K562 (cell line): Measurements from ENCODE around the gene SCGB1C2. TPM values are rescaled to one million over a fixed set of nuclear protein-coding genes. Genes with fewer than 3 reads are reported as not detected.

Experiments
- ATAC-seq: fragments of 200-7000 bp; cut with Tn5 transposase; 3 replicates; pipeline ENCODE4 v1.9.1; 2020; ENCODE audit warnings: moderate library complexity
- BruUV-seq: library from RNA; stranded (reverse); fragments of 400-500 nt; replicated peaks from 2 replicates; lab custom pipeline; 2021; lab: Mats Ljungman, UMichigan
- CTCF ChIA-PET: fragments of 300-600 bp; formaldehyde crosslinking; extraction: SDS; loops from one replicate; lab custom pipeline; 2021; ENCODE audit warnings: low intra/inter-chr PET ratio; lab: Yijun Ruan, JAX
- POLR2A ChIA-PET: fragments of 300-600, 350-650 bp; sonication (Branson Sonifier 250); formaldehyde crosslinking; extraction: SDS; loops from one replicate; lab custom pipeline; 2021; ENCODE audit warnings: antibody characterized with exemption, inconsistent platforms; lab: Yijun Ruan, JAX
- DNase-seq, 4 experiments: peaks; one replicate each; pipeline versions ENCODE4 v3.0.0 to v3.0.0-alpha.2; 2011 to 2018; ENCODE audit warnings: low spot score in 3 of 4, mixed read lengths in 3 of 4; ENCODE audit errors: extremely low read depth in 1 of 4
- FAIRE-seq: peaks from 2 replicates; lab custom pipeline; 2011; peaks lifted over from hg19 to GRCh38; lab: Jason Lieb, UNC
- H2AFZ ChIP-seq: 2 replicates; pipeline ENCODE4 v1.6.0; 2011; ENCODE audit warnings: low read depth, low read length, control low read depth, inconsistent platforms
- H3K27ac ChIP-seq: fragments of 200-600 bp; 3 replicates; pipeline ENCODE4 v1.8.0; 2011; ENCODE audit warnings: low read depth, mild to moderate bottlenecking, control low read depth, inconsistent platforms, low read length, moderate library complexity, mixed read lengths; ENCODE audit errors: extremely low read depth
- H3K27me3 ChIP-seq, 2 experiments: fragments of 300-600 bp in 1 of 2; 2 replicates in 1 of 2; 3 replicates in 1 of 2; pipeline versions ENCODE4 v1.6.0 to v1.8.0; 2011; ENCODE audit warnings: inconsistent platforms in 2 of 2, low read length in 2 of 2, mild to moderate bottlenecking in 1 of 2, mixed read lengths in 1 of 2, moderate library complexity in 1 of 2; ENCODE audit not compliant: control insufficient read depth in 2 of 2, insufficient read depth in 2 of 2
- H3K36me3 ChIP-seq: fragments of 300-600 bp; 3 replicates; pipeline ENCODE4 v1.8.0; 2011; ENCODE audit warnings: mild to moderate bottlenecking, low read length, inconsistent platforms; ENCODE audit not compliant: control insufficient read depth, insufficient read depth
- H3K4me1 ChIP-seq, 2 experiments: fragments of 200-600 bp in 1 of 2; replicated peaks in 1 of 2; 2 replicates in 1 of 2; 3 replicates in 1 of 2; pipeline versions ENCODE4 v1.5.1 to v1.8.0; 2011; ENCODE audit warnings: inconsistent platforms in 2 of 2, low read length in 2 of 2, mild to moderate bottlenecking in 1 of 2, mixed read lengths in 1 of 2, moderate library complexity in 1 of 2; ENCODE audit not compliant: control insufficient read depth in 2 of 2, insufficient read depth in 2 of 2
- H3K4me2 ChIP-seq: 2 replicates; pipeline ENCODE4 v1.6.1; 2011; ENCODE audit warnings: low read length, control low read depth, inconsistent platforms, mixed read lengths; ENCODE audit not compliant: insufficient read depth
- H3K4me3 ChIP-seq: fragments of 200-600 bp; sonication (generic), shearing (Covaris generic); 2 replicates; pipeline ENCODE4 v1.5.1; 2016; ENCODE audit warnings: control low read depth, inconsistent platforms
- H3K79me2 ChIP-seq: fragments of 200-600 bp; 3 replicates; pipeline ENCODE4 v1.8.0; 2011; ENCODE audit warnings: low read length, inconsistent platforms; ENCODE audit not compliant: control insufficient read depth, insufficient read depth
- H3K9ac ChIP-seq, 2 experiments: 2 replicates each; pipeline versions ENCODE4 v1.6.0 to v1.6.1; 2011; ENCODE audit warnings: low read depth in 2 of 2, low read length in 2 of 2, control low read depth in 1 of 2, inconsistent platforms in 1 of 2, mild to moderate bottlenecking in 1 of 2, mixed read lengths in 1 of 2; ENCODE audit not compliant: insufficient read depth in 1 of 2
- H3K9me1 ChIP-seq: one replicate; pipeline ENCODE4 v1.6.0; 2011; ENCODE audit warnings: inconsistent platforms, mild to moderate bottlenecking, low read length, moderate library complexity; ENCODE audit not compliant: control insufficient read depth, insufficient read depth
- H3K9me3 ChIP-seq: replicated peaks from 2 replicates; pipeline ENCODE4 v1.5.1; 2011; ENCODE audit warnings: low read depth, low read length, inconsistent platforms; ENCODE audit not compliant: control insufficient read depth, insufficient read depth
- H4K20me1 ChIP-seq: replicated peaks from 2 replicates; pipeline ENCODE4 v1.6.1; 2011; ENCODE audit warnings: low read length, inconsistent platforms, mixed read lengths; ENCODE audit not compliant: control insufficient read depth, insufficient read depth
- ATF7 ChIP-seq: fragments of 450-650 bp; IDR thresholded peaks from 2 replicates; pipeline ENCODE4 v1.7.1; 2014; ENCODE audit warnings: mild to moderate bottlenecking, moderate library complexity
- CBFA2T2 ChIP-seq: fragments of 450-650 bp; conservative IDR thresholded peaks from 2 replicates; pipeline ENCODE4 v1.6.1; 2017; ENCODE audit warnings: mild to moderate bottlenecking
- CREB3 ChIP-seq: fragments of 450-650 bp; conservative IDR thresholded peaks from 2 replicates; pipeline ENCODE4 v1.6.1; 2016; ENCODE audit warnings: missing genetic modification characterization, low read depth, mild to moderate bottlenecking, missing compliant biosample characterization, moderate library complexity
- CTBP1 ChIP-seq: fragments of 450-650 bp; IDR thresholded peaks from 2 replicates; pipeline ENCODE4 v1.6.1; 2016; ENCODE audit warnings: borderline replicate concordance
- EWSR1 ChIP-seq: fragments of 450-650 bp; IDR thresholded peaks from 2 replicates; pipeline ENCODE4 v1.6.1; 2018; ENCODE audit warnings: borderline replicate concordance, mild to moderate bottlenecking, low read depth, moderate library complexity; ENCODE audit not compliant: partially characterized antibody
- LEF1 ChIP-seq: fragments of 450-650 bp; IDR thresholded peaks from 2 replicates; pipeline ENCODE4 v1.6.1; 2016; ENCODE audit warnings: mild to moderate bottlenecking
- MBD1 ChIP-seq: fragments of 250-450 bp; sonication (Bioruptor Pico); IDR thresholded peaks from 2 replicates; pipeline ENCODE4 v1.8.0; 2022; ENCODE audit warnings: inconsistent platforms
- MLX ChIP-seq, 2 experiments: fragments of 450-650 bp in 1 of 2; sonication (generic) in 1 of 2; formaldehyde crosslinking; conservative IDR thresholded peaks; 2 replicates each; pipeline versions ENCODE4 v1.4.0 to v1.8.1; 2020 to 2022; ENCODE audit warnings: mild to moderate bottlenecking in 1 of 2, missing genetic modification reagents in 1 of 2
- PHB2 ChIP-seq: fragments of 450-650 bp; IDR thresholded peaks from 2 replicates; pipeline ENCODE4 v1.6.1; 2017; ENCODE audit warnings: low read depth
- PRMT5 ChIP-seq: sonication (generic); formaldehyde crosslinking; IDR thresholded peaks from 2 replicates; pipeline ENCODE4 v1.5.0; 2020; ENCODE audit warnings: missing genetic modification reagents
- TGIF2 ChIP-seq: sonication (generic); formaldehyde crosslinking; IDR thresholded peaks from 2 replicates; pipeline ENCODE4 v1.8.1; 2022; ENCODE audit warnings: mild to moderate bottlenecking, missing genetic modification reagents, moderate library complexity
- ZC3H11A ChIP-seq: IDR thresholded peaks from 2 replicates; pipeline ENCODE4 v1.6.1; 2012; ENCODE audit warnings: low read depth, low read length, improper control_type of control experiment
- ZNF134 ChIP-seq: fragments of 250-450 bp; sonication (Bioruptor Pico); conservative IDR thresholded peaks from 2 replicates; pipeline ENCODE4 v1.4.0; 2020
- WGBS: fragments of 100-300 bp; shearing (Covaris generic); methylation state at CpG from one replicate; pipeline ENCODE4 v1.1.6; 2016; ENCODE audit warnings: low coverage, mixed read lengths; ENCODE audit not compliant: insufficient coverage; ENCODE audit errors: missing lambda C conversion rate; 5-methylcytosine and 5-hydroxymethylcytosine counted together
- in situ Hi-C: fragments of 300-500 bp; cut with MboI; formaldehyde crosslinking; loops from 4 replicates; pipeline ENCODE4 v1.15.0; 2018; ENCODE audit warnings: inconsistent platforms, mixed read lengths
- intact Hi-C: fragments of 100-400 bp; cut with micrococcal nuclease; formaldehyde crosslinking; loops from 2 replicates; pipeline ENCODE4 v1.14.2; 2022
- polyA plus RNA-seq, 8 experiments: library from polyadenylated mRNA; depleted of rRNA in 4 of 8; stranded (reverse) in 5 of 8; unstranded in 3 of 8; fragments of >200 nt; fragmentation: Nextera tagmentation in 2 of 8; fragmentation: Illumina TruSeq in 1 of 8; extraction: Ambion mirVana in 2 of 8; extraction: Trizol in 1 of 8; gene quantifications; 2 replicates each; pipeline versions ENCODE4 v1.2.1 to v1.2.3, GENCODE V29; 2011 to 2014; ENCODE audit warnings: inconsistent platforms in 1 of 8, missing spikeins in 1 of 8
- total RNA-seq, 7 experiments: library from RNA; depleted of rRNA in 6 of 7; stranded (reverse); fragments of >200 nt in 6 of 7; fragmentation: Illumina TruSeq in 2 of 7; extraction: Trizol in 2 of 7; gene quantifications; 2 replicates each; pipeline versions ENCODE4 v1.2.1 to v1.2.3, GENCODE V29; 2011 to 2021; ENCODE audit warnings: low replicate concordance in 1 of 7

Gene SCGB1C2
- total and polyA plus RNA-seq, 9 of the 15 experiments (the other 6 are each of a cell fraction or from before 2014, with no cell fraction given): not detected

GRCh38 chr17:171871-172270 lies 34.5 kb downstream of the SCGB1C2 start:
- BruUV-seq: no TSS peak
- no peaks in the 10 kb centered on the region for H4K20me1 ChIP-seq
- no peak overlapping the region for H3K9ac ChIP-seq
- no peak for TF ChIP-seq MBD1 (CRISPR knock-in tag)
- no peak for TF ChIP-seq CREB3
- no peak for TF ChIP-seq EWSR1
- no peak for TF ChIP-seq CBFA2T2
- TF ChIP-seq TGIF2 (CRISPR knock-in tag): no peak
- no peak for TF ChIP-seq PHB2
- no peak for TF ChIP-seq CTBP1
- no peak for TF ChIP-seq MLX (CRISPR knock-in tag; conservative IDR thresholded peaks at IDR 0.05)
- no peak for TF ChIP-seq PRMT5 (CRISPR knock-in tag)
- TF ChIP-seq ATF7: no peak
- TF ChIP-seq ZNF134 (CRISPR knock-in tag): no peak
- no peak for TF ChIP-seq LEF1
- TF ChIP-seq ZC3H11A: no peak
- CTCF ChIA-PET: no interaction called here
- H3K79me2 ChIP-seq: no peaks in the 10 kb centered on the region
- no peaks in the 10 kb centered on the region for H3K4me1 ChIP-seq
- H3K36me3 ChIP-seq: no peaks in the 10 kb centered on the region
- FAIRE-seq (no peak), ATAC-seq (no peak), DNase-seq (no peak)
- POLR2A ChIA-PET: no interaction called here
- peaks cover 0 to 17% of the 10 kb centered on the region in 2 experiments; a peak in 2 of 5 replicates for H3K27me3 ChIP-seq
- no peak overlapping the region for H3K4me2 ChIP-seq
- in situ Hi-C loops: no loop called here
- no peak overlapping the region for H3K4me3 ChIP-seq
- WGBS: 0% methylated on average over 1 of the region's 13 CpGs
- H3K9me3 ChIP-seq: no peaks in the 10 kb centered on the region
- intact Hi-C loops: no loop called here
- H2AFZ ChIP-seq: no peak overlapping the region
- H3K9me1 ChIP-seq: no peaks in the 10 kb centered on the region
- H3K27ac ChIP-seq: no peak overlapping the region
